Hippocampal formation (tissue), 2 donors: ENCODE measurements around the gene CYP2W1.
A peak's percentile ranks its signal among the peaks of the same experiment; 100 is the strongest.
"Not testable (repeated sequence)": the region's sequence is repeated elsewhere in the genome, so short reads cannot be mapped to it uniquely, and the experiment has no call there.

Experiments
- DNase-seq, 2 donors: peaks; one replicate each; lab custom pipeline; 2025; lab: John Stamatoyannopoulos, UW

Gene CYP2W1

GRCh38 chr7:951881-952547 is 31.0 kb upstream of the CYP2W1 start:
- DNase-seq, result no peak

DNA sequence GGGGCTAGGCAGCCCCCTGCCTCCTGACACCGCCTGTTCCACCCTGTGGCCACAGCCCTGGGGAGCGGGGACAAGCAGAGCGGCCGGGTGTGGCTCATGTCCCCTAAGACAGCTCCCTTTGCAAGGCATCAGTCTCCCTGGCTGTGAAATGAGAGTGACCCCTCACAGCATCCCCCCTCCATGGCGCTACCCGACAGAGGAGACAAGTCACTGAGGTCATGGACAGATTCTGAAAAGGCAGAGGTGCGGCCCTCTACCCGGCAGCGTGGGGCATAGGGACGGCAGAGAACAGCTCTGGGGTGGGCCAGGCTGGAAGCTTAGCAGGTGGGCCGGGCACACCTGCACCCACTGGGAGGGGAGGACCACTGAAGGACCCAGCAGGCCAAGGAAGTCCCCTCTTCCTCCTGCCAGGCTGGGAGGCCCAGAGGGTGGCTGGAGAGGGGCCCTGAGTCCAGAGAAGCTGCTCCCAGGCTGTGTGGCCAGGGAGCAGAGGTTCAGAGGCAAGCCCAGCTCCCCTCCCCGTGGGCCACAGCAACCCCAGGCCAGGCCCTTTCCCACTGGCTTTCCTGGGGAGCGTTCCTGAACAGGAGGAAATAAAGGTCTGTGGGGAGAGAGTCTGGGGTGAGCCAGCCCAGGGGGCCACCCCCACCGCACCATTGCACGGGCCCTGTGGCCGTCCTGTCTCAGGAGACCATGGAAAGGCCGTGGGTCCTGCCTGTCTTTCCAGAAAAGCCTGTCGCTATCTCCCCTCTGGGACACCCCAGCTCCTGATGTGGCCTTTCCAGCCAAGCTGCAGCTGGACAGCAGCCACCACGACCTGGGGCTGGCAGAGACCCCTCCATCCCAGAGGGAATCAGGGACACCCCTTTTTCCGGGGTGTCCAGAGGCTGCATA is 30.2 kb upstream of the CYP2W1 start:
- no peak for DNase-seq

DNA sequence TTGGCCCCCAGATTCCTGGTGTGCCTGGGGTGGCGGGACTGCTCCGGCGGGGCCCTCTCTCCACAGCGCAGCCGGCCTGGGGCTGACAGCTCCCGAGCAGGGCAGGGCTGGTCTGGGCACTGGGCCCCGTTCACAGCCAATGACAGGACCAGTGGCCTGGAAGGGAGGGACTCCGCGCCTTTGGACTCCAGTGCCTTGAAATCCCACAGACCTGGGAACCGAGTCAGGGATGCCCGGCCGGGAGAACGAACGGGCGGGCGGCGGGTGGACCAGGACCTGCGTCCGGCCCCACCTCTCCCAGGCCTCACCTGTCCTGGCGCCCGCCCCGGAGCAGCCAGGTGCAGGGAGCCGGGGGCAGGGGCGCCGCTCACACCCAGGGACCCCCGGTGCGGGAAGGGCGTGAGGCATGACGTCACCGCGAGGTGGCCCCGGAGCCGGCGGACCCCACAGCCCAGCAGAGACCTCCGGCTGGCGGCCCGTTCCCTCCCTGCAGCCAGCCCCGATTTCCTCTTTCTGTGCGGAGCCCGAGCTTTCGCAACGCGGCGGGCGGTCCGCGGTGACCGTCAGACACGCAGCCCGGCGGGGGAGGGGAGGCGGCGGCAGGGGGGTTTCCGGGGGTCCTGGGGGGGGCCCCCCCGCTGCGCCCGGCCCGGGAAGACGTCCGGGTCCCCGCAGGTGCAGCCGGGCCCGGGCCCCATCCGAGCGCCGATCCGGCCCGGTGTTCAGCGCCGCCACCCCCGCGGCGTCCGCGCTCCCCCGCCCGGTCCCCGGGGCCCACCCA is 29.2 kb upstream of the CYP2W1 start:
- peak; percentile 65 to 74 for DNase-seq

- DNase-seq, result peak; percentile 31 to 32
Observed at GRCh38 chr7:954330-955238, 28.4 kb upstream of the CYP2W1 start, which contains the start of gene ADAP1. ADAP1 (minus strand) TSS chr7:954680; CDS start chr7:954477, 203 bp downstream.

- DNase-seq, result no peak
Observed at GRCh38 chr7:956031-956430, 26.9 kb upstream of the CYP2W1 start.

- peak in 1 of 2 donors; percentile 23 for DNase-seq
Observed at GRCh38 chr7:957418-958220, 25.4 kb upstream of the CYP2W1 start.

DNA sequence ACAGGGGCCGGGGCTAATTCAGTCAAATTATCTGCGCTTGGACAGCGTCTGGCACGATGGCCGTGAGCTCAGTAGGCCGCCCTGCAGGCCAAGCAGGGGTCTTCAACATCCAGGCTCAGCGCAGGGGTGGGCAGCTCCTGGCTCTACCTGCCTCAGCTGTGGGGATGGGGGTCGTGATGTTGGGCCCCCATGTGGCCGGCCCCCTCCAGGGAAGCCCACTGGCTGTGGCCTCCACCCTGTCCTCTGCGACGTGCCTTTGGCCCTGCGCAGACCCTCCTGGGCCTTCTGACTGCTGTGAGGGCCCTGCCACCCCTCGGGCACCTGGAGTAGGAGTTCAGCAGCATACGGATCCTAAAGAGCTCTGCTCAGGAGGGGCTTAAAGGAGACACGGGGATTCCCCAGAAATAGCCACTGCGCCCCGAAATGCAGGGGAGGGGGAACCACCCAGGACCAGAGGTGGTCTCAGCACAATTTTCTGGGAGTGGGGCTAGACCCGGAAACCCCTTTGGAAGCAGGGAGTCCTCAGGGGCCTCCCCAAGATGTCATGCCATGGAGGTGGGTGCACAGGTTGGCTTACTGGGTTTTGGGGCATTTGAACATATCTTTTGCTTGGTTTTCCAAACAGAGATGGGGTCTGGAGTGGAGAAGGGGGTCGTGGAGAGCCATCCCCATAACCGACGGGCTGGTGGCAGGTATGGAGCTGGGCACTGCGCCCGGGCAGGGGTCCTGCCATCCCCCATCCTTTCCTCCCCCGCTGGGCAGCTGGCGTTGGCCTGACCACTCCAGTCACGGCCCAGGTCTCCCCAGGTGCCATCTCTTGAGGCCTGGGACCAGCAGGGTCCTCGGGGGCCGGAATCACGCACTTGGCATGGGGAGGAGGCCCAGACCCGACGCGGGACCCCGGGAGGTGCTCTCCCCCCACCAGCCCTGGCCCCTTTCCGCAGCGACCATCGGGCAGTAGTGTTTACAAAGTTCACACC is 24.5 kb upstream of the CYP2W1 start:
- no peak for DNase-seq

- no peak for DNase-seq
Observed at GRCh38 chr7:959271-959670, 23.7 kb upstream of the CYP2W1 start.

DNA sequence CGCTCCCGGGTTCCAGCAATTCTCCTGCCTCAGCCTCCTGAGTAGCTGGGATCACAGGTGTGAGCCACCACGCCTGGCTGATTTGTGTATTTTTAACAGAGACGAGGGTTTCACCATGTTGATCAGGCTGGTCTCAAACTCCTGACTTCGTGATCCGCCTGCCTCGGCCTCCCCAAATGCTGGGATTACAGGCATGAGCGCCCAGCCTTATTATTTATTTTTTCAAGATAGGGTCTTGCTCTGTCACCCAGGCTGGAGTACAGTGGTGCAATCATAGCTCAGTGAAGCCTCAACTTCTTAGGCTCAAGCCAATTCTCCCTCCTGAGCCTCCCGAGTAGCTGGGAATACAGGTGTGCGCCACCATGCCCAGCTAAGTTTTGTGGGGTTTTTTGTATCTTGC is 23.2 kb upstream of the CYP2W1 start:
- not testable (repeated sequence) for DNase-seq

DNA sequence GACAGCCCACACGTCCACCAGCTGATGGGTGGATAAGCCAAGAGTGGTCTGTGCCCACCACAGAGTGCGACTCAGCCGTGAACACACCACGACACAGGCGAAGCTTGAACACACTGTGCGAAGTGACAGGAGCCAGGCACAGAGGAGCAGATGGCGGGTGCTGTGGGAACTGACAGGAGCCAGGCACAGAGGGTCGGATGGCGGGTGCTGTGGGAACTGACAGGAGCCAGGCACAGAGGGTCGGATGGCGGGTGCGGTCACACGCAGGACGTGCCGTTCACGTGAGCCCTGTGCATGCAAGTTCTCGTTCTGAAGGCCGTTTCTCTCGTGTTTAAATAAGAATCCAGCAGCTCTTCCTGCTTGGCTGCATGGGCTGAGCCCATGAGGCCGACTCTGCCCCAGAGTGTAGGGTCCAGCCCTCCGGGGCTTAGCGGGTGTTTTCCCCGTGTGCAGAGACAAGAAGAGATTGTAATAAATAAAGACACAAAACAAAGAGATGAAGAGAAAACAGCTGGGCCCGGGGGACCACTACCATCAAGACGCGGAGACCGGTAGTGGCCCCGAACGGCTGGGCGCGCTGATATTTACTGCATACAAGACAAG is 22.6 kb upstream of the CYP2W1 start:
- no peak for DNase-seq

GRCh38 chr7:960972-961371 is 22.0 kb upstream of the CYP2W1 start:
- not testable (repeated sequence) for DNase-seq

GRCh38 chr7:961546-962400 is 21.2 kb upstream of the CYP2W1 start:
- DNase-seq, result no peak

- DNase-seq, result no peak
Observed at GRCh38 chr7:962401-963081, 20.4 kb upstream of the CYP2W1 start.

DNA sequence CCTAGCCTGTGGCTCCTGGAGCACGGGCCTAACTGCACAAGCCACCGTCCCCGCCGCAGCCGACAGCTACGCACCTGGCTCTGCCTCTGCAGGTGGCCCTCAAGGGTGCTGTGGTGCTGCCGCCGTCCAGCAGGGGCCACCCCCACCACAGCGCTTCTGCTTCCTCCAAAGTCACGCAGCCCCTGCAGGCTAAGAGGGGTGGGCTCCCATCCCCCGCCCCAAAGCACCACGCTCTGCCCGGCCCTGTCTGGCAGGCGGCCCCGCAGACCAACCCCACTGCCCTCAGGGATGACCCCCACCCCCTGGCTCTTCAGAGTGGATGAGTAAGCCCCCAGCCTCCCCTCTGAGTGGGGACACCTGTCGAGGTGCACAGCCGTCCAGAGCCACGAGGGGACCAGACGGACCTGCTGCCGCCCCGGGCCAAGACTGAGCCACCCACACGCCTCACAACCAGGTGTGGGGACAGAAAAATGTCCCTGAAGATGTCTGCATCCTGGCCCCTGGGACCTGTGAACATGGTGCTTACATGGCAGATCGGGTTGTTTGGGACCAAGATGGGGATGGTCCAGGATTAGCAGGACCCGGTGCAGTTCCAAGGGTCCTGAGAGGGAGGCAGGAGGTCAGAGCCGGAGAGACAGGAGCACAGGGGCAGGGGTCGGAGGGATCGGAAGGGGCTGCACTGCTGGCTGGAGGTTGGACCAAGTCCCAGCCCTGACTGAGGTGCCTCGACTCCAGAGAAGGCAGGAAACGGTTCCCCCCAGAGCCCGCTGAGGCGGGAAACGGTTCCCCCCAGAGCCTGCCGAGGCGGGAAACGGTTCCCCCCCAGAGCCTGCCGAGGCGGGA is 19.5 kb upstream of the CYP2W1 start:
- no peak for DNase-seq

- peak; percentile 13 to 42 for DNase-seq
Observed at GRCh38 chr7:964401-965231, 18.4 kb upstream of the CYP2W1 start.
